ENCODE measurements around the gene ELOVL6. TPM values are rescaled to one million over a fixed set of nuclear protein-coding genes. Genes with fewer than 3 reads are reported as not detected.

Gene ELOVL6
- total RNA-seq, 1 experiment from 2014 or later, result 38.7 TPM

GRCh38 chr4:110172972-110173371, 25.4 kb downstream of the ELOVL6 start:
- intact Hi-C loops (cut with micrococcal nuclease), result no loop called here
- Histone ChIP-seq H3K27me3 (ENCODE audit: insufficient read depth, low read length) (no peaks in the 10 kb centered on the region), H3K79me2 (ENCODE audit: insufficient read depth, low read length) (no peaks in the 10 kb centered on the region), H3K4me3 (replicated peaks in 1 of 2; ENCODE audit: low read depth in 1 of 2, low read length in 2 of 2) (no peak overlapping the region), H3K9me3 (ENCODE audit: control insufficient read depth in 1 of 2, insufficient read depth in 1 of 2, low read depth in 1 of 2, low read length in 2 of 2) (no peaks in the 10 kb centered on the region), H4K20me1 (ENCODE audit: insufficient read depth) (no peaks in the 10 kb centered on the region), H2AFZ (ENCODE audit: low read depth, low read length, poor library complexity, severe bottlenecking) (no peak overlapping the region), H3K27ac (ENCODE audit: low read depth, low read length) (no peak overlapping the region), H3K9ac (ENCODE audit: low read length) (no peak overlapping the region), H3K9me2 (ENCODE audit: insufficient read depth) (no peaks in the 10 kb centered on the region), H3K36me3 (ENCODE audit: control insufficient read depth in 1 of 2, insufficient read depth in 2 of 2, low read length in 2 of 2) (no peaks in the 10 kb centered on the region), H3K4me2 (ENCODE audit: low read length) (no peak overlapping the region), H3K4me1 (ENCODE audit: control insufficient read depth in 1 of 2, insufficient read depth in 2 of 2, low read length in 2 of 2) (no peaks in the 10 kb centered on the region)
- ChIA-PET CTCF (no interaction called here), RAD21 (ENCODE audit: low non-redundant PET in 1 of 2, low total read pairs in 2 of 2, uncharacterized antibody in 2 of 2, unreplicated experiment in 2 of 2) (no interaction called here), POLR2A (no interaction called here)
- TF ChIP-seq EZH2phosphoT487 (IDR thresholded peaks at IDR 0.05; ENCODE audit: borderline replicate concordance) (no peak), ZFX (IDR thresholded peaks at IDR 0.05) (no peak), FOSL1 (IDR thresholded peaks at IDR 0.05; ENCODE audit: low read depth) (no peak), REST (IDR thresholded peaks at IDR 0.05; ENCODE audit: low read depth) (no peak), CTCF (IDR thresholded peaks at IDR 0.05 in 2 of 3, conservative IDR thresholded peaks at IDR 0.05 in 1 of 3; ENCODE audit: borderline replicate concordance in 1 of 3, insufficient read depth in 1 of 3, low read depth in 2 of 3, low read length in 2 of 3) (no peak), MAX (IDR thresholded peaks at IDR 0.05) (no peak), YY1 (IDR thresholded peaks at IDR 0.05; ENCODE audit: extremely low read depth, insufficient replicate concordance, low read depth, low read length) (no peak), SIN3A (IDR thresholded peaks at IDR 0.05; ENCODE audit: low read depth) (no peak), ATF3 (IDR thresholded peaks at IDR 0.05) (no peak), TCF7L2 (IDR thresholded peaks at IDR 0.05; ENCODE audit: borderline replicate concordance, extremely low read depth, insufficient read depth, insufficient read length) (no peak), CBX3 (IDR thresholded peaks at IDR 0.05; ENCODE audit: low read depth) (no peak), JUND (IDR thresholded peaks at IDR 0.05) (no peak), ZNF274 (IDR thresholded peaks at IDR 0.05; ENCODE audit: low read depth, low read length) (no peak)
- TF ChIP-seq, protein P1, sequence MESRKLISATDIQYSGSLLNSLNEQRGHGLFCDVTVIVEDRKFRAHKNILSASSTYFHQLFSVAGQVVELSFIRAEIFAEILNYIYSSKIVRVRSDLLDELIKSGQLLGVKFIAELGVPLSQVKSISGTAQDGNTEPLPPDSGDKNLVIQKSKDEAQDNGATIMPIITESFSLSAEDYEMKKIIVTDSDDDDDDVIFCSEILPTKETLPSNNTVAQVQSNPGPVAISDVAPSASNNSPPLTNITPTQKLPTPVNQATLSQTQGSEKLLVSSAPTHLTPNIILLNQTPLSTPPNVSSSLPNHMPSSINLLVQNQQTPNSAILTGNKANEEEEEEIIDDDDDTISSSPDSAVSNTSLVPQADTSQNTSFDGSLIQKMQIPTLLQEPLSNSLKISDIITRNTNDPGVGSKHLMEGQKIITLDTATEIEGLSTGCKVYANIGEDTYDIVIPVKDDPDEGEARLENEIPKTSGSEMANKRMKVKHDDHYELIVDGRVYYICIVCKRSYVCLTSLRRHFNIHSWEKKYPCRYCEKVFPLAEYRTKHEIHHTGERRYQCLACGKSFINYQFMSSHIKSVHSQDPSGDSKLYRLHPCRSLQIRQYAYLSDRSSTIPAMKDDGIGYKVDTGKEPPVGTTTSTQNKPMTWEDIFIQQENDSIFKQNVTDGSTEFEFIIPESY (IDR thresholded peaks at IDR 0.05; ENCODE audit: extremely low read depth, insufficient replicate concordance, low read length), result no peak
- DNase-seq (ENCODE audit: low read depth, low spot score) (no peak), ATAC-seq (no peak)
- BruUV-seq (replicated peaks), result no TSS peak
